ENCODE data around the gene EYS.
"Not testable (repeated sequence)": the region's sequence is repeated elsewhere in the genome, so short reads cannot be mapped to it uniquely, and the experiment has no call there.

Gene EYS

GRCh38 chr6:63759605-63760105 lies 1947.4 kb downstream of the EYS start:
- H3K27me3 ChIP-seq (ENCODE audit: insufficient read depth, low read length), result no peaks in the 10 kb centered on the region
- no peak overlapping the region for H3K4me3 ChIP-seq (ENCODE audit: low read length)
- H3K9me3 ChIP-seq (ENCODE audit: low read length), result no peaks in the 10 kb centered on the region
- no peaks in the 10 kb centered on the region for H3K4me1 ChIP-seq (ENCODE audit: insufficient read depth, low read length)
- no peak overlapping the region for H2AFZ ChIP-seq (ENCODE audit: low read depth, low read length)
- H3K36me3 ChIP-seq (ENCODE audit: insufficient read depth, low read length), result no peaks in the 10 kb centered on the region

DNA sequence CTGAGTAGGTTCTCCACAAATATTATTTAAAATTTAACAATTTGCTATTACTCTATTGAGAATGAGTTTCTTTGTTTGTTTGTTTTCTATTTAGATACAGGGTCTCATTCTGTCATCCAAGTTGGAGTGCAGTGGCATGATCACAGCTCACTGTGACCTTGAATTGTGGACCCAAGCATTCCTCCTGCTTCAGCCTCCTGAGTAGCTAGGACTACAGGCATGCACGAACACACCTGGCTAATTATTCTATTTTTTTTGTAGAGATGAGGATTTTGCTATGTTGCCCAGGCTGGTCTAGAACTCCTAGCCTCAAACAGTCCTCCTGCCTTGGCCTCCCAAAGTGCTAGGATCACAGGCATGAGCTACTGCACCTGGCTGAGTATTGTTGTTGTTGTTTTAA lies 1949.2 kb downstream of the EYS start:
- Histone ChIP-seq H3K36me3 (ENCODE audit: insufficient read depth, low read length) (no peaks in the 10 kb centered on the region), H3K4me1 (ENCODE audit: insufficient read depth, low read length) (no peaks in the 10 kb centered on the region), H2AFZ (ENCODE audit: low read depth, low read length) (no peak overlapping the region), H3K9me3 (ENCODE audit: low read length) (no peaks in the 10 kb centered on the region), H3K27me3 (ENCODE audit: insufficient read depth, low read length) (no peaks in the 10 kb centered on the region), H3K4me3 (ENCODE audit: low read length) (no peak overlapping the region)

GRCh38 chr6:63757275-63757674 lies 1949.8 kb downstream of the EYS start:
- not testable (repeated sequence) for H2AFZ ChIP-seq (ENCODE audit: low read depth, low read length); H3K4me1 ChIP-seq (ENCODE audit: insufficient read depth, low read length); H3K27me3 ChIP-seq (ENCODE audit: insufficient read depth, low read length); H3K9me3 ChIP-seq (ENCODE audit: low read length); H3K36me3 ChIP-seq (ENCODE audit: insufficient read depth, low read length); H3K4me3 ChIP-seq (ENCODE audit: low read length)

GRCh38 chr6:63750400-63750799 lies 1956.6 kb downstream of the EYS start:
- Histone ChIP-seq H2AFZ (ENCODE audit: low read depth, low read length) (no peak overlapping the region), H3K4me3 (ENCODE audit: low read length) (no peak overlapping the region), H3K9me3 (ENCODE audit: low read length) (no peaks in the 10 kb centered on the region), H3K4me1 (ENCODE audit: insufficient read depth, low read length) (no peaks in the 10 kb centered on the region), H3K36me3 (ENCODE audit: insufficient read depth, low read length) (no peaks in the 10 kb centered on the region), H3K27me3 (ENCODE audit: insufficient read depth, low read length) (no peaks in the 10 kb centered on the region)

GRCh38 chr6:63745784-63746183 lies 1961.2 kb downstream of the EYS start:
- Histone ChIP-seq H3K4me3 (ENCODE audit: low read length) (no peak overlapping the region), H3K9me3 (ENCODE audit: low read length) (no peaks in the 10 kb centered on the region), H3K36me3 (ENCODE audit: insufficient read depth, low read length) (no peaks in the 10 kb centered on the region), H2AFZ (ENCODE audit: low read depth, low read length) (no peak overlapping the region), H3K27me3 (ENCODE audit: insufficient read depth, low read length) (no peaks in the 10 kb centered on the region), H3K4me1 (ENCODE audit: insufficient read depth, low read length) (no peaks in the 10 kb centered on the region)

DNA sequence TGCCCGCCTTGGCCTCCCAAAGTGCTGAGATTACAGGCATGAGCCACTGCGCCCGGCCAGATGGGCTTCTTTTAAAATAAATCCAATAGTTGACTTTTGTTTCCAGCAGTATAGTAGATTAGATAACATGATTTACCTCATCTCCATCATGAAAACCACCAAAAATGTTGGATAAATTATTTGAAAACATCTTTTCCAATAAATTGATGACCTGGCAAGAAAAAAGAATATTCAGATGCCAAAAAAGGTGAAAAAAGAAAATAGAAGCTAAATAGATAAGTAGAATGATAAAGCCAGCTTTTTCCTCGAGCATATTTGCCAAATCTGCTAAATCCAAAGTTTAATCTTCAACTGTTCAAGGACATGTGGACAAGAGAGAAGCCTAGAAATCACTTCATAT lies 1962.2 kb downstream of the EYS start:
- H3K4me3 ChIP-seq (ENCODE audit: low read length), result no peak overlapping the region
- H3K4me1 ChIP-seq (ENCODE audit: insufficient read depth, low read length), result no peaks in the 10 kb centered on the region
- no peaks in the 10 kb centered on the region for H3K36me3 ChIP-seq (ENCODE audit: insufficient read depth, low read length)
- no peaks in the 10 kb centered on the region for H3K9me3 ChIP-seq (ENCODE audit: low read length)
- no peaks in the 10 kb centered on the region for H3K27me3 ChIP-seq (ENCODE audit: insufficient read depth, low read length)
- H2AFZ ChIP-seq (ENCODE audit: low read depth, low read length), result no peak overlapping the region

DNA sequence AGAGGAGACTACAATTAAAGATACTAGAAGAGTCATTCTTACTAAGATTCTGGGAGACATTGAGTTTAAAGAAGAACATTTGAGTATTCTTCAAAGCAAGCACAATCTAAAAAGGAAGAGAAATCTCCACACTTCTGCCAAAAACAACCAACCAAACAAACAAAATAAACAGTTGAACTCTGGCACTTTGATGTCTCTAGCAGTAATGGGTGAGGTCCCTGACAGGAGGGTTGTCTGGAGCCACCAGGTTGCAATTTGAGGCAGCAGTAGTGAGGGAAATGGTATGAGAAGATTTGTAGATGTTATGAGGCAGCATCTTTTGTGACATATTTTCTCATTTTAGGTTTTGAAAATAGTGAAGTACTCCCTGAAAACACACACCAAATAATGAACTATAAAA lies 1963.3 kb downstream of the EYS start:
- no peak overlapping the region for H2AFZ ChIP-seq (ENCODE audit: low read depth, low read length)
- H3K36me3 ChIP-seq (ENCODE audit: insufficient read depth, low read length), result no peaks in the 10 kb centered on the region
- H3K27me3 ChIP-seq (ENCODE audit: insufficient read depth, low read length), result no peaks in the 10 kb centered on the region
- H3K9me3 ChIP-seq (ENCODE audit: low read length), result no peaks in the 10 kb centered on the region
- H3K4me3 ChIP-seq (ENCODE audit: low read length), result no peak overlapping the region
- no peaks in the 10 kb centered on the region for H3K4me1 ChIP-seq (ENCODE audit: insufficient read depth, low read length)

DNA sequence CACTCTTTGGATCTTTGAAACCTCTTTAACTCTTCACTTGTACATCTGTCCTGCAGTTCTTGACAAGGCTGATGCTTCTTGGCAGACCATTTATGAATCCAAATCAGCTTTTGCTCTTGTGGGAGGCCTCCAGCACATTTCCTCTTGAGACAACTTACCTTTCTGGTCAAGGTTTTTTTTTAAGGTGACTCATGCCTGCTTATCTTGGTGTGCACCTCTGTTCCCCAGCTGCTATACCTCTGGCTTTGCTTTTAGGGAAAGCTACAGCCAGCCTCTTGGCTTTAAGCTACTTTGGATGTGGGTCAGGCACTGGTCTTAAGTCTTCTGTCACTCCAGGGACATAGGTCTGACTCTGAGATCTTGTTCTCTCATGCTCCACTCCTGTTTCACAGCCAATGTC lies 1965.0 kb downstream of the EYS start:
- Histone ChIP-seq H2AFZ (ENCODE audit: low read depth, low read length) (no peak overlapping the region), H3K9me3 (ENCODE audit: low read length) (no peaks in the 10 kb centered on the region), H3K4me1 (ENCODE audit: insufficient read depth, low read length) (no peaks in the 10 kb centered on the region), H3K4me3 (ENCODE audit: low read length) (no peak overlapping the region), H3K36me3 (ENCODE audit: insufficient read depth, low read length) (no peaks in the 10 kb centered on the region), H3K27me3 (ENCODE audit: insufficient read depth, low read length) (no peaks in the 10 kb centered on the region)

DNA sequence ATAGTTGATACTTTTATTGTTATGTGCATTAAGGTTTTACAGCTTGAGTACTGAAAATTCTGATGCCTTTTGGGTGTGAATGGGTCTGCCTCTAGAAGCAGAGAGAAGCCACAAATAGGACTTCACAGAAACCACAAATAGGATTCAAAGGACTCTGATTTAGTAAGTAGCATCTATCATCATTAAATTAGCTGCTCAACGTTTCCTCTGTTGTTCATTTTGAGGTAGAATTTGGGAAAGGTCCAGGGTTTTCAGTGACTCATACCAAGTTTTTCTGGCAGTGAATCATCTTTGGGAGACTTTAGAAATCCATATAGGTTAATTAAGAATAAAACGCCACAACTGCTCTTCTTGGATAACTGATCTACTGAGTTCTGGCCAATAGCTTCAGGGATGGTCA lies 1966.3 kb downstream of the EYS start:
- no peaks in the 10 kb centered on the region for H3K27me3 ChIP-seq (ENCODE audit: insufficient read depth, low read length)
- H2AFZ ChIP-seq (ENCODE audit: low read depth, low read length), result no peak overlapping the region
- no peaks in the 10 kb centered on the region for H3K4me1 ChIP-seq (ENCODE audit: insufficient read depth, low read length)
- no peaks in the 10 kb centered on the region for H3K36me3 ChIP-seq (ENCODE audit: insufficient read depth, low read length)
- no peaks in the 10 kb centered on the region for H3K9me3 ChIP-seq (ENCODE audit: low read length)
- H3K4me3 ChIP-seq (ENCODE audit: low read length), result no peak overlapping the region

DNA sequence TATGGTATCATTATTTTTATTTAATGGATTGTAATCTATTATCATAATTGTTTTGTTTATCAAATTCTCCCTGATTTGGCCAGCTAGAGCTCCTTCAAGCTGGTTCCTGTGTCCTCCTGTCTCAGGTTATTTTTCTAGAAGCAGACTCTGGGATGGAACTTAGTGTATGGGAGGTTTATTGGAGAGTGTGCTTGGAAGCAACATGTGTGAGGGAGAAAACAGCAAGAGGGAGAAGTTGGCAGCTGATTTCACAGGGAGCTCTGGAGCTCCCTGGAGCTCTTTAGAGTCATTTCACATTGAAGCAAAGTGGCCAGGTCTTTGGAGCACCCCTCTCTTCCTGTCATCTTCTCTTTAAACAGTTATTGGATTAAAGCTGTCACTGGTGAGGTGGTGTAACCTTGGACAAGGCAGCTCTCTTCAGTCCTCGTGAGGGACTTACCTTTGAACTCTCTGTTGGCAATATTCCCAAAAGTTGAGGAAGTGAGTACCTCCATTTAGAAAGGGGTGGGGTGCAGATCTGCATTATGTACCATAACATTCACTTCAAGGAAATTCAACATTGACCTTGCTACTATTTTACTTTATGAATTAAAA lies 1967.8 kb downstream of the EYS start:
- no peak overlapping the region for H3K4me3 ChIP-seq (ENCODE audit: low read length)
- H3K9me3 ChIP-seq (ENCODE audit: low read length), result no peaks in the 10 kb centered on the region
- no peak overlapping the region for H2AFZ ChIP-seq (ENCODE audit: low read depth, low read length)
- no peaks in the 10 kb centered on the region for H3K36me3 ChIP-seq (ENCODE audit: insufficient read depth, low read length)
- H3K27me3 ChIP-seq (ENCODE audit: insufficient read depth, low read length), result no peaks in the 10 kb centered on the region
- no peaks in the 10 kb centered on the region for H3K4me1 ChIP-seq (ENCODE audit: insufficient read depth, low read length)

DNA sequence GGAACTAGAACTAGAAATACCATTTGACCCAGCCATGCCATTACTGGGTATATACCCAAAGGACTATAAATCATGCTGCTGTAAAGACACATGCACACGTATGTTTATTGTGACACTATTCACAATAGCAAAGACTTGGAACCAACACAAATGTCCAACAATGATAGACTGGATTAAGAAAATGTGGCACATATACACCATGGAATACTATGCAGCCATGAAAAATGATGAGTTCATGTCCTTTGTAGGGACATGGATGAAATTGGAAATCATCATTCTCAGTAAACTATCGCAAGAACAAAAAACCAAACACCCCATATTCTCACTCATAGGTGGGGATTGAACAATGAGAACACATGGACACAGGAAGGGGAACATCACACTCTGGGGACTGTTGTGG lies 1968.8 kb downstream of the EYS start:
- not testable (repeated sequence) for H3K27me3 ChIP-seq (ENCODE audit: insufficient read depth, low read length); H2AFZ ChIP-seq (ENCODE audit: low read depth, low read length); H3K4me3 ChIP-seq (ENCODE audit: low read length); H3K4me1 ChIP-seq (ENCODE audit: insufficient read depth, low read length); H3K9me3 ChIP-seq (ENCODE audit: low read length); H3K36me3 ChIP-seq (ENCODE audit: insufficient read depth, low read length)

- Histone ChIP-seq H3K4me3 (ENCODE audit: low read length) (no peak overlapping the region), H3K4me1 (ENCODE audit: insufficient read depth, low read length) (no peaks in the 10 kb centered on the region), H3K27me3 (ENCODE audit: insufficient read depth, low read length) (no peaks in the 10 kb centered on the region), H3K36me3 (ENCODE audit: insufficient read depth, low read length) (no peaks in the 10 kb centered on the region), H3K9me3 (ENCODE audit: low read length) (no peaks in the 10 kb centered on the region), H2AFZ (ENCODE audit: low read depth, low read length) (no peak overlapping the region)
Observed at GRCh38 chr6:63734923-63735322, 1972.1 kb downstream of the EYS start.

DNA sequence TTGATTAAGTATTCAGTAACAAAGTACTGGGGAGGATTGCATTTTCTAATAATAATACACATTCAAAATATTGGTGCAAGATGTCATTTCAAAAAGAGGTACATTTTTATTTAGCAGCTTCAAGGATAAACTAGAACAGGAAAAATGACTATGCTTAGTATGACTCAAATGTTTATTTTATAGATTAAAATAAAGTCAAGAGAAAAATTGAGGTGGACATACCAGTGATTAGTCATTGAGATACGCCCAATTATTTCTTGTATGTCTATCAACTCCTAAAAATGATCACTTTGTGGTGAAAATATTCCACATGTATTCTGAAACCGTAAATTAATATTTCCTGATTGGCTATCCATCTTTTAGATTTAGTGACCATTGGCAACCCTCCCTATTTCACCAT lies 1974.7 kb downstream of the EYS start:
- Histone ChIP-seq H3K4me1 (ENCODE audit: insufficient read depth, low read length) (no peaks in the 10 kb centered on the region), H3K4me3 (ENCODE audit: low read length) (no peak overlapping the region), H3K36me3 (ENCODE audit: insufficient read depth, low read length) (no peaks in the 10 kb centered on the region), H2AFZ (ENCODE audit: low read depth, low read length) (no peak overlapping the region), H3K27me3 (ENCODE audit: insufficient read depth, low read length) (no peaks in the 10 kb centered on the region), H3K9me3 (ENCODE audit: low read length) (no peaks in the 10 kb centered on the region)

DNA sequence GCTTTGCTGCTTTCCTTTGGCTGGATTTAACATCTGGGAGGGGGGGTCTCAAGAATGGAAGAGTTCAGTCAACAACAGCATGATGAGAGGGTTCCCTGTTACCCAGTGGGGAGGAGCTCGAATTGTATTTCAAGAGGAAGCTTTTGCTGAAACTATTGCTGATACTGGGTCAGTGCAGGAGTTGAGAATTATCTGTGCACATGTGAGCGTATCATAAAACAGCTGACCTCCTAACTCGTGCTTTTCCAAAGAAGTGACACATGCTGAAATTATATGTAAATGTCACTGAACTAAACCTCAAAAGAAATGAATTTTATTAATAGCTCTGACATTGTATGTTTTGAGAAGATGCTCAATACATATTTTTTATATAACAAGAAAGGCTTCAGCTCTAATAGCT lies 1975.1 kb downstream of the EYS start:
- no peaks in the 10 kb centered on the region for H3K27me3 ChIP-seq (ENCODE audit: insufficient read depth, low read length)
- no peaks in the 10 kb centered on the region for H3K9me3 ChIP-seq (ENCODE audit: low read length)
- H3K4me1 ChIP-seq (ENCODE audit: insufficient read depth, low read length), result no peaks in the 10 kb centered on the region
- H2AFZ ChIP-seq (ENCODE audit: low read depth, low read length), result no peak overlapping the region
- H3K36me3 ChIP-seq (ENCODE audit: insufficient read depth, low read length), result no peaks in the 10 kb centered on the region
- H3K4me3 ChIP-seq (ENCODE audit: low read length), result no peak overlapping the region
